Nephron progenitor cell (in vitro differentiated cells): ENCODE results near the gene GABRB3.

Experiments used
- DNase-seq: peaks from one replicate; pipeline ENCODE4 v3.0.0; 2021
- H3K27ac Mint-ChIP-seq: 2 replicates; pipeline ENCODE4 v1.8.0; 2021; ENCODE audit warnings: mild to moderate bottlenecking, moderate library complexity, mixed read lengths
- H3K27me3 Mint-ChIP-seq: 2 replicates; pipeline ENCODE4 v1.8.0; 2021; ENCODE audit warnings: mild to moderate bottlenecking, low read depth, mixed read lengths; ENCODE audit not compliant: poor library complexity
- H3K36me3 Mint-ChIP-seq: 2 replicates; pipeline ENCODE4 v1.8.0; 2021; ENCODE audit warnings: low read depth, mixed read lengths
- H3K4me1 Mint-ChIP-seq: 2 replicates; pipeline ENCODE4 v1.8.0; 2021; ENCODE audit warnings: mixed read lengths
- H3K4me3 Mint-ChIP-seq: 2 replicates; pipeline ENCODE4 v1.8.0; 2021; ENCODE audit warnings: mild to moderate bottlenecking, moderate library complexity, mixed read lengths
- H3K9me3 Mint-ChIP-seq: 2 replicates; pipeline ENCODE4 v1.8.0; 2021; ENCODE audit warnings: mild to moderate bottlenecking, moderate library complexity, mixed read lengths
- CTCF ChIP-seq: fragments of 200-600 bp; sonication (generic); IDR thresholded peaks from 2 replicates; pipeline ENCODE4 v1.5.0; 2021; ENCODE audit warnings: antibody characterized with exemption

GABRB3 gene

GRCh38 chr15:26661748-26662147 lies 111.1 kb downstream of the GABRB3 start:
- TF ChIP-seq CTCF: no peak
- Mint-ChIP-seq H3K27ac (no peak overlapping the region), H3K27me3 (no peaks in the 10 kb centered on the region), H3K4me3 (no peak overlapping the region), H3K36me3 (no peaks in the 10 kb centered on the region), H3K4me1 (peaks cover 25% of the 10 kb centered on the region), H3K9me3 (no peaks in the 10 kb centered on the region)
- no peak for DNase-seq

- DNase-seq: no peak
- Mint-ChIP-seq H3K4me1 (peaks cover 19% of the 10 kb centered on the region), H3K36me3 (no peaks in the 10 kb centered on the region), H3K9me3 (no peaks in the 10 kb centered on the region), H3K27ac (no peak overlapping the region), H3K4me3 (no peak overlapping the region), H3K27me3 (no peaks in the 10 kb centered on the region)
- TF ChIP-seq CTCF: no peak
These were observed 111.8 kb downstream of the GABRB3 start for GRCh38 chr15:26661107-26661506.

- no peak for TF ChIP-seq CTCF
- no peaks in the 10 kb centered on the region for H3K27me3 Mint-ChIP-seq
- peaks cover 16% of the 10 kb centered on the region for H3K4me1 Mint-ChIP-seq
- H3K36me3 Mint-ChIP-seq: no peaks in the 10 kb centered on the region
- H3K27ac Mint-ChIP-seq: no peak overlapping the region
- H3K9me3 Mint-ChIP-seq: no peaks in the 10 kb centered on the region
- no peak for DNase-seq
- no peak overlapping the region for H3K4me3 Mint-ChIP-seq
These were observed 112.6 kb downstream of the GABRB3 start for GRCh38 chr15:26660241-26660640.

- peaks cover 16% of the 10 kb centered on the region for H3K4me1 Mint-ChIP-seq
- no peak for TF ChIP-seq CTCF
- no peaks in the 10 kb centered on the region for H3K27me3 Mint-ChIP-seq
- H3K4me3 Mint-ChIP-seq: no peak overlapping the region
- H3K27ac Mint-ChIP-seq: no peak overlapping the region
- no peaks in the 10 kb centered on the region for H3K36me3 Mint-ChIP-seq
- H3K9me3 Mint-ChIP-seq: peaks cover 5% of the 10 kb centered on the region
- no peak for DNase-seq
These were observed 114.6 kb downstream of the GABRB3 start for GRCh38 chr15:26658290-26658689.

- peaks cover 16% of the 10 kb centered on the region for H3K4me1 Mint-ChIP-seq
- no peaks in the 10 kb centered on the region for H3K27me3 Mint-ChIP-seq
- peaks cover 12% of the 10 kb centered on the region for H3K9me3 Mint-ChIP-seq
- H3K27ac Mint-ChIP-seq: peak overlapping the region; percentile 90
- TF ChIP-seq CTCF: no peak
- DNase-seq: no peak
- no peaks in the 10 kb centered on the region for H3K36me3 Mint-ChIP-seq
- no peak overlapping the region for H3K4me3 Mint-ChIP-seq
These were observed 116.8 kb downstream of the GABRB3 start for GRCh38 chr15:26656080-26656479.

- H3K27me3 Mint-ChIP-seq: peaks cover 3% of the 10 kb centered on the region
- H3K36me3 Mint-ChIP-seq: no peaks in the 10 kb centered on the region
- no peak overlapping the region for H3K27ac Mint-ChIP-seq
- H3K4me1 Mint-ChIP-seq: peaks cover under 1% of the 10 kb centered on the region
- H3K4me3 Mint-ChIP-seq: no peak overlapping the region
- peaks cover 38% of the 10 kb centered on the region for H3K9me3 Mint-ChIP-seq
- TF ChIP-seq CTCF: no peak
- no peak for DNase-seq
These were observed 121.0 kb downstream of the GABRB3 start for GRCh38 chr15:26651909-26652308.
